HG02623 (cell line): ENCODE data around the gene GSE1.

ENCODE experiments used
- ATAC-seq: cut with Tn5 transposase; IDR thresholded peaks from one replicate; pipeline ENCODE4 v1.9.1; 2021; ENCODE audit warnings: moderate library complexity; ENCODE audit not compliant: unreplicated experiment

GSE1 gene

DNA sequence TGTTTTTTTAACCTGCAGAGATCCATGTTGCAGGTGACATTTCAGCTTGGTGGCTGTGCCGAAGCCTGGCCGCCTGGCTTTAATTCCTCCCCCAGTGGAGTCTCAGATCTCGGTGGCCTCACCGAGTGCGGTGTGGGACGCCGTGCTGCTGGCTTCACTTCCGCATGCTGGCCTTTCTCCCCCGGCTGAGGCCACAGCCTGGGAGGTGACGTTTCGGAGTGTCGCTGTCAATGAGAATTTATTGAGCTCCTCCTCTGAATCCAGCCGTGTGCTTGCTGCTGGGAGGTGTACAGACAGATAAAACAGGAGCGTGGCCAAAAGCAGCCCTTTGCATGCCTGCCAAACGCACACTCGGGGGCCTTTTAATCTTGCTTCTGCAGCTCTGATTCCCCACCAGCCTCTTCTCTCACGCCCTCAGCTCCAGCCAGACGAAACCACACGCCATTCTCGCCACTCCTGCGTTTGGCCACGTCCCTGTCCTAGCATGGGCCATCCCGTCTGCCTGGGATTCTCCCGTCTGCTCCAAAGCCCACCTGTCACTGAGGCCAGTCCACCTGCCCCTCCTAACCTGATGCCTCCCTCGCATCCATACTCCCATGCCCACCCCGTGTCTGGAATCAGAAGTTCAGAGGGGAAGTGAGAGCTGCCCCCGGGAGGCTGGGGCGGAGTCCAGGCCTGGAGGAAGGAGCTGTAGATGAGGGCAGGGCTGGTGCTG is 3.6 kb downstream of the GSE1 start:
- peak; percentile 29 for ATAC-seq

GRCh38 chr16:85617948-85618347 is 4.8 kb downstream of the GSE1 start:
- no peak for ATAC-seq

DNA sequence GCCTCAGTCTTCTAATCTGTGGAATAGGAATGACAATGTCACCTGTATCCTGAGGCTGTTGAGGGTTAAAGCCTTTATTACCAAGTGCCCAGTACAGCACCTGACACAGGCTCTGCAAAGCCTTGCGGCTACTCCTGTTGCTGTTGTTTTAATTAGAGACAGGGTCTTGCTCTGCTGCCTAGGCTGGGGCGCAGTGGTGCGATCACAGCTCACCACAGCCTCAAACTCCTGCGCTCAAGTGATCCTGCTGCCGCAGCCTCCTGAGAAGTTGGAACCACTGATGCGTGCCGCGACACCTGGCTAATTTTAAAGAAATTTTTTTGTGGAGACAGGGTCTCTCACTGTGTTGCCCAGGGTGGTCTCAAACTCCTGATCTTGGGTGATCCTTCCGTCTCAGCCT is 5.4 kb downstream of the GSE1 start:
- no peak for ATAC-seq

- no peak for ATAC-seq
Measured at GRCh38 chr16:85619101-85619891, 6.2 kb downstream of the GSE1 start.

GRCh38 chr16:85620374-85620773 is 7.3 kb downstream of the GSE1 start:
- ATAC-seq, result no peak

- no peak for ATAC-seq
Measured at GRCh38 chr16:85621698-85622428, 8.7 kb downstream of the GSE1 start.

- ATAC-seq, result no peak
Measured at GRCh38 chr16:85622683-85623082, 9.6 kb downstream of the GSE1 start.

DNA sequence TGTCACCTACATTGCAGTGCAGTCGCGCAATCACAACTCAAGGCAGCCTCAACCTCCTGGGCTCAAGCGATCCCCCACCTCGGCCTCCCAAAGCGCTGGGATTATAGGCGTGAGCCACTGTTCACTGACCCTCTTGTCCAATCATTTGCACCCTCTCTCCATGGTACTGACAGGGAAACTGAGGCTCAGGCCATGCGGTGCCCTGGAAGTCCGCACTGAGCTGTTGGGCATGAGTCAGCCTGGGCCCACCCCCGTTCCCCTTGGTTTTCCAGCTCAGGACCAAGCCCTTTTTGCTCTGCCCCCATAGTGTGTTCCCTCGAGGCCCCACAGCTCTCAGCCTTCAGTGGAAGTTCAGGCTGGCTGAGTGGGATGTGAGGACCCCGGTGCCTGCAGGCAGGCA is 10.1 kb downstream of the GSE1 start:
- no peak for ATAC-seq

DNA sequence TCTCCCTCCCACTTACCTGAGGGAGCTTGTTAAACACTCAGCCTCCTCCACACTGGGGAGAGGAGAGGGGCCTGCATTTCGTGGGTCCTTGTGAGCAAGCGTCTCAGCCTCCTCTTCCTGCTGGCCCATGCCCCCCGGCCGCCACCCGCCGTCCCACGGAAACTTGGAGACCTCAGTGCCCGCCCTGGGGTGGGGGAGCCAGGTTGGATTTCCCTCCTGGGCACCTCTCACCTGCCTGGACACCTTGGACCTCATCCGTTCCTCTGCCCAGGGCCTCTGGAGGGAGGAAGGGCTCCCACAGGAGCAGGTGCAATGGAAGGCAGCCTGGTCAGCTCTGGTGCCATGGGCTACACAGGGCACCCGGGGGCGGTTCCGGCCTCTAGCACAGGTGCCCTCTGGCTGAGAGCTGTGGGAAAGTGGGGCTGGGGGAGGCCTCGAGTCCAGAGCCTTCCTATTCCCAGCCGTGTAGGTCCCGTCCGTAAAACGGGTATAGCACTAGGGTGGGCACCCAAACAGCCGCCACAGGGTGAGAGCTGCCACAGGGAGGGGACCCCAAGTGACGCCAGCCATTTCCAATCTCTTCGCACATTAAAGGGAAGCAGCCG is 11.0 kb downstream of the GSE1 start:
- ATAC-seq, result no peak

- no peak for ATAC-seq
Measured at GRCh38 chr16:85624646-85625045, 11.5 kb downstream of the GSE1 start.

GRCh38 chr16:85625053-85625452 is 11.9 kb downstream of the GSE1 start:
- no peak for ATAC-seq

DNA sequence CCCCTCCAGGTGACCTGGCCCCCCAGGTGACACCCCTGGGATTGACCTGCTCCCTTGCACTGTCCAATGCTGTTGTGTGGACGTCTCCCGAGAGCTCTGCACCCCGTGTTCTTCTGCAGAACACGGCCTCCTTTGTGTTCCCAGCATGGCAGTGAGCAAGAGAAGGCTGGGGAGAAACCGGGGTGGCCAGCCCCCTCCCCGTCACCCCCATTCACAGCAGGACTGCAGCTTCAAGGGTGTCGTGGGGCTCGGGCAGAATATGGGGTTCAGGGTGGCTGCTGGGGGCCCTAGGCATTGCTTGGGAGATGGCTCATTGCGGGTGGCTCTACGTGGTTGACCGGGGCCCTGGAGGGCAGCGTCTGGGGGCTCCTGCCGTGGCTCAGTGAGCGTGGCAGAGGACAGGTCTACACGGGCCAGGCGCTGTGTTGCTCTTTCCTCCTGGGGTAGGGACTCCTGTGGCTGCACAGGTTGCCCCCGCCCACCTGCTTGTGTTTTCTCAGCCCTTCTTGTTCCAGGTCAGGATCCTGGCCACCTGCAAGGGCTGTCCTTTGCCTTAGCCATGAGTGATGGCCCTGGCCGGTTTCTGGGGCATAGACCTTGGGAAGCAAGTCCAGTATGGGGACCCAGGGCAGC is 12.5 kb downstream of the GSE1 start:
- ATAC-seq, result no peak

GRCh38 chr16:85626191-85626981 is 13.3 kb downstream of the GSE1 start:
- ATAC-seq, result no peak

- no peak for ATAC-seq
Measured at GRCh38 chr16:85627089-85627488, 14.0 kb downstream of the GSE1 start.

DNA sequence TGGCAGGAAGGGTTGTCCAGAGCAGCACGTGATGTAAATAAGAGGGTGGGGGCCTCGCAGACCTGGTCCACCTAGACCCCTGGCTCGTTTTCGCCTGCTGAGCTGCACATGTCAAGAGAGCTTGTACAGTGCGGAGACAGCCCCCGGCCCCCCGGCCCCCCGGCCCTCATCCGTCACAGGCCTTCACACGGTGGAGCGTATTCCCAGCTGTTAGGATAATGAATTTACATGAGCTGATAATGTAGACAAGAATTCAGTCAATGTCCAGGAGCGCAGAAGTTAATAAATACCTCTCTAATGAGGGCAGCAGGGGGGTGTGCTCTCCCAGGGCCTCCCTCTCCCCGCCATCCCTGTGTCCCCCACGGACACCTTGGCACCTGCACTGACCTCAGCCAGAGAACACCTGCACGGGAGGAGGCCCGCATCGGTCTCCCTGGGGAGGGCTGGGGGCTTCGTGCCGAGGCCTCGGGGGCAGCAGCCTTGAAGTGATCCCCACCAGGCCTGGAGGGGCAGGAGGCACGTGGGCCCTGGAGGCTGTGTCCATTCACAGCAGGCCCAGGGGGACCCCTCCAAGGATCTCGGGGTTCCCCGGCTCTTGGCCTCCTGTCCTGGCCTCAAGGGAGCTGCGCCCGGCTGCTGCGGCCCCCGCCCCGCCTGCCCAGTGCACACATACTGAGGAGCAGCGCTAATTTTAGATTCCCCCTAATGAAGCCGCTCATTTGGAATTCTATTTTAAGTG is 14.6 kb downstream of the GSE1 start:
- ATAC-seq, result no peak

DNA sequence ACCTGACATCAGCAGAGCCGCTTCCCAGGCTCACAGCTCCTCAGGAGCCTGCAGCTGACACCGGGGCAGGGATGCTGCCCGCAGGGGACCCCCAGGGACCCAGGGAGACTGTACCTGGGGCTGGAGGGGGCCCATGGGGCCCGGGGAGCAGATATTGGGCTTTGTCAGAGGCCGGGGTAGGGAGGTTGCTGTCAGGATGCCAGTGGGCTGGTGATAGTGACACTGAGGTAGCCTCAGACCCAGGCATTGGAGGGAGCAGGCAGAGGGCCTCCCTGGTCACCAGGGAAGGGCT is 15.1 kb downstream of the GSE1 start:
- no peak for ATAC-seq

- no peak for ATAC-seq
Measured at GRCh38 chr16:85628645-85629044, 15.5 kb downstream of the GSE1 start.

GRCh38 chr16:85629326-85629725 is 16.2 kb downstream of the GSE1 start:
- no peak for ATAC-seq

DNA sequence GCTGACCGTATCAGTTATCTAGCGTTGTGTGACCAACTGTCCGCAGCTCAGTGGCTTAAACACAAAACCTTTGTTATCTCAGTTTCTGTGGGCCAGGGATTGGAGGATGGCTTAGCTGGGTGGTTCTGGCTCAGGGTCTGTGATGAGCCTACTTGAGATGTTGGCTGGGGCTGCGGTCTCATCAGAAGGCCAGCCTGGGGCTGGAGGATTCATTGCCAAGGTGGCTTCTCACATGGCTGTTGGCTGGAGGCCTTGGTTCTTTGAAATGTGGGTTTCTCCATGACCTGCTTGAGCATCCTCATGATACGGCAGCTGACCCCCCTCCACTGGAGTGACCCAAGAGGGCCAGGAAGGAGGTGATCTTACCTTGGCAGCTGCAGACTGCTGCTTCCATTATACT is 16.7 kb downstream of the GSE1 start:
- ATAC-seq, result no peak

- ATAC-seq, result no peak
Measured at GRCh38 chr16:85631230-85631629, 18.1 kb downstream of the GSE1 start.
